HG03097 (cell line): Measurements from ENCODE around the gene TSPAN12.

Experiments
- ATAC-seq: cut with Tn5 transposase; IDR thresholded peaks from one replicate; pipeline ENCODE4 v1.9.1; 2021; ENCODE audit not compliant: unreplicated experiment, low FRiP score

The TSPAN12 gene

DNA sequence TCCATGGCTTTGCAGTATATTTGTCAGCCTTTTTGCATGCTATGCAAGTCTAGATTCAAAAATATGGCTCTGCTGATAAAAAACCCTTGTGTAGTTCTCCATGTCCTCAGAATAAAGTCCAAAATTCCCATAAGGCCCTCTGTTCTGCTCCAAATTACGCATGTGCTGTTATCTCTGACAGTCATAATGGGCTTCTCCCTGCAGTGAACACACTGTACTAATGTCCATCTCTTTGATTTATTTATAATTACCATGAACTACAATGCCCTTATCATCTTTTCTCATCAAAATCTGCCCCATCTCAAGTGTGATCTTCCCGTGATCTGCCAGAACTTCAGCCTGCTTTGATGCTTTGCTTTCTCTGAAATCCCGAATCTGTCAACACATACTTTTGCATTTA, 87.7 kb downstream of the TSPAN12 start:
- no peak for ATAC-seq

DNA sequence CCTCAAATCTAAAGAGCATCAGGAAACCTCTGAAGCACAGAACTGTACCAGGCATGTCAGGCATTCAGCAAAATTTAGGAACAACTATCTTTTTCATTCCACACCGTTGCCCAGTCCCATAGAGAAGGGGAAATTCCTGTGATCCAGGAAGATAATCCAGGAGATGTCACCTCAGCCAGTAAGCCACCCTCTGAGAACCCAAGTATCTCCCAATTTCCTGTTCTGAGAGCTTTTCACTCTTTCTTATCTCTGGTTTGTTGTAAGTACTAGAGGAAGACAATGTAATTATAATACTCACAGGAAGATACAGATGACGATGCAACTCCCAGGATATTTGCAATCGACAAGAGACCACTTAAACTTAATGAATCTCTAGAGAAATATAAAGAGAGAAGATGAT, 97.1 kb downstream of the TSPAN12 start:
- ATAC-seq: no peak

DNA sequence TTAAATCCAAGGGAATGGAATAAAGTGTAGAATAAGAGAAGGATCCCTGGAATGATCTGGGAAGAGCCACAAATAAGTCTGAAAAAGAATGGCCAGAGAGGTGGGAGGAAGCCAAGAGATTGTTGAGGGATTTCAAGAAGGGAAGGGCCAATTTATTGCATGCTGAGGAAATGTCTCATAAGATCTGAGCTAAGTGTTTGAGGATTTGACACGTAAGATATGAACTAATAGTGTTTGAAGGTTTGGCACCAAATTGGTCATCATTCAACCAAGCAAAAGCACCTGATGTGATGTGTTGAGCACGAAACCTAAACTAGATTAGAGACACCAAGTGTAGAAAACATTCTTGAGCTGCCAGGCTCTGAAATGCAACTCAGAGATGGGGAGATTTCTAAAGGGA, 97.9 kb downstream of the TSPAN12 start:
- ATAC-seq: no peak

DNA sequence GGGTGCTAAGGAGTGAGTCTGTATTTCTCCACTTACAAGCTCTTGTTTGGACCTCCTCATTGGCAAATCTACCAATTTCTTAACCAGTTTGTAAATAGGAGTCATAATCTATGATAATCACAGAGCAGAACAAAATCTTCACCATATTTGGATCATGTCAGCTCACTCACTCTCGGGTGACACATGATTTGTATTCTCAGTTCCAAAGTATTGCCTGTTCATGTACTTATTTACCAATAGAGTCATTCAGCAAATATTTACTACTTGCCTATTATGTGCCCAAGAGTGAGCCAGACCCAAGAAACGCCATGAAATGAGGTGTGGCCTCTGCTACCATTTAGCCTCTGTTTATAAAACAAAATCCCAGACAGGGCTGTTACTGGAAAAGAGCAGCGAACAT, 114.8 kb downstream of the TSPAN12 start:
- ATAC-seq: no peak

DNA sequence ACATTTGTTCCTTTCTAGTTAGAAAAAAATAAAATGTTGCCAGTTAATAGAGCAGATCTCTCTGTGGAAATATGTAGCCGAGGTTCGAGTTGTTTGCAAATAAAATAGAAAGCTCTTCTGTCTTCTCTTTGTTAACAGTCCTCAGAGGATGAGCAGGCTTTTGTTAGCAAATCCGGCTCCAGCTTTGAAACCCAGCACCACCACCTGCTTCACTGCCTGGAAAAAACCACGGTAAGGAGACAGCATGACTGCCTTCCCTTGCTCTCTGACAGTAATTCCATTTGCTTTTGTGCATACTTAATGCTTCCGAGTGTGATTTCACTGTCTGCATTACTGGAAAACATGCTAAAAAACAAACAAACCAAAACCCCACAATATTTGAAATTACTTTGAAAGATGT, 115.6 kb downstream of the TSPAN12 start:
- no peak for ATAC-seq

DNA sequence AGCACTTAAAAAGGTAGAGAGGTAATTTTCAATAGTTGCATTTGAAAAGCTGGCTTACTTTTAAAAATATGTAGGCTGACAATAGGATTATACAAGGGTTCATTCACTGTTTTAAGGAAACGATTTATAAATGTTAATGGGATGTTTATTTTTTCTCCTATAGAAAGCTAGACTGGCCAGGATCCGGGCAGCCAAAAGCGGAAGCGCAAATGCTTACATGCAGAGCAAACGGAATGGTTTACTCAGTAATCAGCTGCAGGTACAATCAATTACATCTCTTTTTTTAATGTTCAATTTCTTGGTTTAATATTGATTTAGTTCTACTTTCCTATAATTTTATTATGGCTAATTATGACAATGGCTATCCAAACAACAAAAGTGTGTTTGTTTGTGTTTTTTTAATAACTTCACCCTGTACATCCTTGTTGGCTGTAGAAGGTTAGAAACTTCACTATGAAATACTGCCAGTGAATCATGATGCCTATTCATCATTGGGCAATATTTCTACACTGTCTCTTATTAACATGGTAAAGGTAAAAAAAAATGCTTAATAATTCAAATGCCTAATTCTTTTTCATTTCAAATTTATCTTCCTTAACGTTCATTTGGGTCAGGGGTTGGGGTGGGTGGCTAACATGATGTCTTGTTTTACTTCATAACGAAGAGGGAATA, 116.4 kb downstream of the TSPAN12 start:
- no peak for ATAC-seq

DNA sequence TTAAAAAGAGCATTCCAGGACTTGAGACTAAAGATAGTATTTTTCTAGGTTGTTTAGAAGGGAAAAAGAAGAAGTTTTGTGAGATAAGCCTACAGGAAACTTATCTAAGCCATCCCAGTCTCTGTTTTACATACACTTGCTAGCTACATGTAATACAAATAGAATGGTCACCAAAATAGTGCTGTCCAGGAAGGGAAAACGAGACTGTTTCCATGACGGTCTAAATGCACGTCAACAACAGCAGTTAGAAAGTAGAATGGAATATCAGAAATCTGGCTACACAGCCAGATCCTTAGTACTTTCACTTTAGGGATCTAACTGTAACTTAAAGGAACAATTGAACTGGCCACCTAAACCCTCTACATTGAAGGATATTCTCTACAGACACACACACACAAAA, 117.6 kb downstream of the TSPAN12 start:
- ATAC-seq: no peak

DNA sequence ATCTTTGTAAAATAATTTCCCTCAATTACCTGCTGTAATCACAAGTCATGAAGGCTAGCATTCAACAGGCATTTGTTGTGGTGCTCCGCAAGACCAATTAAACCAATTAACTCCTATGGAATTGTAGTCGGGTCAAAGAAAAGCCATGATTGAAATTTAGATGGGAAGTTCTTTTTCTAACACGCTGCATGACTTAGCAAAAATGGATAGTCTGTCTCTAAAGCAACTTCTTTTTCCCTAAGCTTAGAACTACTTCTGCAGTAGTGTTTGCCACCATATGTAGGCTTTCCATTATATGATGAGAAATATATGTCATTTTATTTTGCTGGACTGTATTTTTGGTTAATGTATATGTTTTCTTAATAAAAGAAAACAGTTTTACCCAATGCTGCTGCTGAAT, 119.1 kb downstream of the TSPAN12 start:
- ATAC-seq: no peak
